HG03135 (cell line): Measurements from ENCODE around the gene NHLRC4.

ENCODE experiments used
- ATAC-seq: cut with Tn5 transposase; IDR thresholded peaks from one replicate; pipeline ENCODE4 v1.9.1; 2021; ENCODE audit warnings: mild to moderate bottlenecking, moderate library complexity; ENCODE audit not compliant: unreplicated experiment

The NHLRC4 gene

GRCh38 chr16:565419-566330 is 1.1 kb upstream of the NHLRC4 start:
- no peak for ATAC-seq

- ATAC-seq = no peak
Observed at GRCh38 chr16:567373-568256, 810 bp downstream of the NHLRC4 start.

- ATAC-seq = no peak
Observed at GRCh38 chr16:568401-569258, 1.8 kb downstream of the NHLRC4 start.

- peak; percentile 34 for ATAC-seq
Observed at GRCh38 chr16:569445-570254, 2.8 kb downstream of the NHLRC4 start, which contains the start of gene PIGQ. Gene PIGQ (plus strand): TSS chr16:569968. CDS start chr16:574075, 4,107 bp downstream.

- no peak for ATAC-seq
Observed at GRCh38 chr16:572865-573650, 6.3 kb downstream of the NHLRC4 start.

- ATAC-seq = no peak
Observed at GRCh38 chr16:574021-574760, 7.4 kb downstream of the NHLRC4 start.

- ATAC-seq = no peak
Observed at GRCh38 chr16:575354-576196, 8.8 kb downstream of the NHLRC4 start.

GRCh38 chr16:576197-576822 is 9.5 kb downstream of the NHLRC4 start:
- no peak for ATAC-seq

- ATAC-seq = no peak
Observed at GRCh38 chr16:576823-577201, 10.0 kb downstream of the NHLRC4 start.

GRCh38 chr16:577796-578195 is 11.0 kb downstream of the NHLRC4 start:
- ATAC-seq = no peak

- ATAC-seq = no peak
Observed at GRCh38 chr16:578232-578869, 11.5 kb downstream of the NHLRC4 start.

- ATAC-seq = peak; percentile 46
Observed at GRCh38 chr16:578870-579405, 12.1 kb downstream of the NHLRC4 start.

GRCh38 chr16:580141-580945 is 13.5 kb downstream of the NHLRC4 start:
- no peak for ATAC-seq

- no peak for ATAC-seq
Observed at GRCh38 chr16:580946-581498, 14.2 kb downstream of the NHLRC4 start.

- no peak for ATAC-seq
Observed at GRCh38 chr16:582218-582613, 15.4 kb downstream of the NHLRC4 start.
